ENCODE results near the gene KRTAP12-2.

DNA sequence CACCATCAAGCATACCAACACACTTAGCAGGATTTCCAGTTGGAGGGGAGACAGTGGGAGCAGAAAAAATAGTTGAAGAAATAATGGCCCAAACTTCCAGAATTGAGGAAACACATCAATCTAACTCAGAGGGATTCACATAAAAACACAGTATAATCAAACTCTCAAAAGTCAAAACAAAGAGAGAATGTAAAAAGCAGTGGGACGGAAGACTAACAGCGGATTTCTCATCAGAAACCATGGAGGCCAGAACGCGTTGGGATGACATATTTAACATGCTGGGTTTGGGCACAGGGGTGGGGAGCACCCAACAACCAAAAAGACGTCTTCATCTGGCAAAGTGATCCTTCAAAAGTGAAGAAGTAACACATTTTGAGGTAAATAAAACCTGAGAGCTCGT is 46.8 kb downstream of the KRTAP12-2 start:
- no peak for TF ChIP-seq POLR2A (IDR thresholded peaks at IDR 0.05)
- TF ChIP-seq, protein P1, sequence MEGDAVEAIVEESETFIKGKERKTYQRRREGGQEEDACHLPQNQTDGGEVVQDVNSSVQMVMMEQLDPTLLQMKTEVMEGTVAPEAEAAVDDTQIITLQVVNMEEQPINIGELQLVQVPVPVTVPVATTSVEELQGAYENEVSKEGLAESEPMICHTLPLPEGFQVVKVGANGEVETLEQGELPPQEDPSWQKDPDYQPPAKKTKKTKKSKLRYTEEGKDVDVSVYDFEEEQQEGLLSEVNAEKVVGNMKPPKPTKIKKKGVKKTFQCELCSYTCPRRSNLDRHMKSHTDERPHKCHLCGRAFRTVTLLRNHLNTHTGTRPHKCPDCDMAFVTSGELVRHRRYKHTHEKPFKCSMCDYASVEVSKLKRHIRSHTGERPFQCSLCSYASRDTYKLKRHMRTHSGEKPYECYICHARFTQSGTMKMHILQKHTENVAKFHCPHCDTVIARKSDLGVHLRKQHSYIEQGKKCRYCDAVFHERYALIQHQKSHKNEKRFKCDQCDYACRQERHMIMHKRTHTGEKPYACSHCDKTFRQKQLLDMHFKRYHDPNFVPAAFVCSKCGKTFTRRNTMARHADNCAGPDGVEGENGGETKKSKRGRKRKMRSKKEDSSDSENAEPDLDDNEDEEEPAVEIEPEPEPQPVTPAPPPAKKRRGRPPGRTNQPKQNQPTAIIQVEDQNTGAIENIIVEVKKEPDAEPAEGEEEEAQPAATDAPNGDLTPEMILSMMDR (IDR thresholded peaks at IDR 0.05) = no peak

Measured in lower leg skin (tissue), 3 donors.